ENCODE results near the gene NAT16.
"Not testable (repeated sequence)": the region's sequence is repeated elsewhere in the genome, so short reads cannot be mapped to it uniquely, and the experiment has no call there.

The NAT16 gene

GRCh38 chr7:101203740-101204738, 23.9 kb upstream of the NAT16 start:
- Histone ChIP-seq H3K27ac (replicated peaks) (peak overlapping the region; percentile 56), H3K27me3 (ENCODE audit: insufficient read depth, poor library complexity, severe bottlenecking) (peaks cover 20% of the 10 kb centered on the region)
- not testable (repeated sequence) for H3K4me3 ChIP-seq (replicated peaks; ENCODE audit: insufficient read depth, low read length)
- peak; percentile 73 to 79 for DNase-seq (ENCODE audit: low read depth in 1 of 2, low spot score in 1 of 2)
- peak; percentile 49; the same call in 1 of the 2 replicates for TF ChIP-seq GABPA (IDR thresholded peaks at IDR 0.05; ENCODE audit: low read depth)

- Histone ChIP-seq H3K27me3 (ENCODE audit: insufficient read depth, poor library complexity, severe bottlenecking) (peaks cover 21% of the 10 kb centered on the region), H3K27ac (replicated peaks) (no peak overlapping the region), H3K4me3 (replicated peaks; ENCODE audit: insufficient read depth, low read length) (no peak overlapping the region)
- no peak for DNase-seq (ENCODE audit: low read depth in 1 of 2, low spot score in 1 of 2)
- TF ChIP-seq SPI1 (IDR thresholded peaks at IDR 0.05; ENCODE audit: borderline replicate concordance, low read depth) (no peak), POLR2AphosphoS5 (IDR thresholded peaks at IDR 0.05; ENCODE audit: low read depth) (no peak), GABPA (IDR thresholded peaks at IDR 0.05; ENCODE audit: low read depth) (no peak), REST (IDR thresholded peaks at IDR 0.05; ENCODE audit: insufficient replicate concordance, low read depth) (no peak), CTCF (IDR thresholded peaks at IDR 0.05; ENCODE audit: insufficient read depth, low read length) (no peak)
Observed at GRCh38 chr7:101202603-101202918, 22.5 kb upstream of the NAT16 start.

- TF ChIP-seq SPI1 (IDR thresholded peaks at IDR 0.05; ENCODE audit: borderline replicate concordance, low read depth) (no peak), CTCF (IDR thresholded peaks at IDR 0.05; ENCODE audit: insufficient read depth, low read length) (no peak), POLR2AphosphoS5 (IDR thresholded peaks at IDR 0.05; ENCODE audit: low read depth) (no peak), REST (IDR thresholded peaks at IDR 0.05; ENCODE audit: insufficient replicate concordance, low read depth) (no peak), GABPA (IDR thresholded peaks at IDR 0.05; ENCODE audit: low read depth) (no peak)
- Histone ChIP-seq H3K4me3 (replicated peaks; ENCODE audit: insufficient read depth, low read length) (no peak overlapping the region), H3K27me3 (ENCODE audit: insufficient read depth, poor library complexity, severe bottlenecking) (peaks cover 21% of the 10 kb centered on the region), H3K27ac (replicated peaks) (no peak overlapping the region)
- no peak for DNase-seq (ENCODE audit: low read depth in 1 of 2, low spot score in 1 of 2)
Observed at GRCh38 chr7:101201695-101202602, 21.9 kb upstream of the NAT16 start.
